GM21786 (cell line): ENCODE results near the gene PLA2G4E.
A peak's percentile ranks its signal among the peaks of the same experiment; 100 is the strongest.

Experiments
- ATAC-seq: cut with Tn5 transposase; IDR thresholded peaks from one replicate; pipeline ENCODE4 v1.9.1; 2021; ENCODE audit not compliant: unreplicated experiment

The PLA2G4E gene

GRCh38 chr15:42053010-42053409 is 32.2 kb upstream of the PLA2G4E start:
- no peak for ATAC-seq

- no peak for ATAC-seq
Measured at GRCh38 chr15:42050484-42051255, 29.8 kb upstream of the PLA2G4E start.

DNA sequence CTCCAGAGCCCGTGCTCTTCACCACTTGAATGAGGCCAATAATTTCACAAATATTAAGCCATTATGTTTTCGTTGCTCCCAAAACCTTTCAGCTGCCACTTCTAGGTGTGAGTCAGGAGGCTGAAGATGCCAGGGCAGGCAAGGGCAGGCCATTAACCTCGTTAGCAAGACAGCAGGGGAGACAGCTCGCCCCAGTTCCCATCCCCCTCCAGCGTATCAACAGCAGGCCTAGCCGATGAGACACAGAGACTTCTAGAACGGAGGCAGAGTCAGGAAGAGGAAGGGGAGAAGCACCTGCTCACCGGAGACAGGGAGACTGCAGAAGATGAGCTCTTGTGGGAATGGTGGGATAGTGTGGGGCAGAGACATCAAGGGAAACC is 28.0 kb upstream of the PLA2G4E start:
- no peak for ATAC-seq

GRCh38 chr15:42048080-42048820 is 27.4 kb upstream of the PLA2G4E start:
- ATAC-seq, result no peak

DNA sequence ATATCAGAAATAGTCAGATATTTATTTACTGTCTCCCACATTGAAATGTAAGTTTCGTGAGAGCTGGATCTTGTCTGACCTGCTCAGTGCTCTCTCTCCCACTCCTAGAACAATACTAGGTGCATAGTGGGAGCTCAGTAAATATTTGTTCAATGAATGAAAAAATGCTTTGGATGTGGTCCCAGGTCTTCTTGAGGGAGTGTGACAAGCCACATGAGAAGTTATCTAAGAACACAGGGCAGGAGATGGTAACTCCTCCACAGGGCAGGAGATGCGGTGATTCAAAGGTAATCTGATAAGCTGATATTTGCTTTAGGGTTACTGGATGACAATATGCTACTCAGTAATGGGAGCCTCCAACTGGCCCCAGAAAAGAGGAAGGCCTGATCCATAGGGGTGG is 25.8 kb upstream of the PLA2G4E start:
- no peak for ATAC-seq

- ATAC-seq, result no peak
Measured at GRCh38 chr15:42045211-42045615, 24.4 kb upstream of the PLA2G4E start.

- no peak for ATAC-seq
Measured at GRCh38 chr15:42042602-42043400, 22.0 kb upstream of the PLA2G4E start.

DNA sequence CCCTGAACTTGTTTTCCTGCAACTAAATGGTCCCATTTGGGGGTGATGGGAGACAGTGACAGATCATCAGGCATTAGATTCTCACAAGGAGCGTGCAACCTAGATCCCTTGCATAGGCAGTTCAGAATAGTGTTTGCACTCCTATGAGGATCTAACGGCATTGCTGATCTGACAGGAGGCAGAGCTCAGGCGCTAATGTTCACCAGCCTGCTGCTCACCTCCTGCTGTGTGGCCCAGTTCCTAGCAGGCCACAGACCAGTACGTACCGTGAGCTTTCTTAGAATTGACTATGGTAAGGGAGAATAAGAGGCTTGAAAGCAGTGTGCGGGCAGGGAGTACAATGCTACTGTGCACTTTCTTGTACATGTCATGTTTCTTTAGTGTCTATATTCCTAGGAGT is 17.6 kb upstream of the PLA2G4E start:
- no peak for ATAC-seq

DNA sequence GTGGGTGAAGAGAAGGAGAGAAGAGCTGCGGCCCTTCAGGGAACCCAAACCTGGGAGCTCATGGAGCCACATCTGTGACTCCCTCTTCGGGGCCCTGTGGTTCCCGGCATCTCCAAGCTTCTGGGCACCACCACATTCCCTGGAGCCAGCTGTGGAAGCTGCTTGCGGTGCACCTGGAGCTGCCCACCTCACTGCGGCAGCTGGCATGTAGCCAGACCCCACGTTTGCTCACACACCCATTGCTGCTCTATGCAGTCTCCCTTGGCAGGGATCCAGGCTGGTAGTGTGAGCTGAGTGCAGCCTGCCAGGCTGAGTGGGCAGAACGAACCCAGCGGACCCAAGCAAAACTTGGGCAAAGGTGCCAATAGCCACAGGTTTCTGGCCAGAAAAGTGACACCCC is 16.8 kb upstream of the PLA2G4E start:
- ATAC-seq, result no peak

GRCh38 chr15:42036966-42037365 is 16.1 kb upstream of the PLA2G4E start:
- ATAC-seq, result no peak

DNA sequence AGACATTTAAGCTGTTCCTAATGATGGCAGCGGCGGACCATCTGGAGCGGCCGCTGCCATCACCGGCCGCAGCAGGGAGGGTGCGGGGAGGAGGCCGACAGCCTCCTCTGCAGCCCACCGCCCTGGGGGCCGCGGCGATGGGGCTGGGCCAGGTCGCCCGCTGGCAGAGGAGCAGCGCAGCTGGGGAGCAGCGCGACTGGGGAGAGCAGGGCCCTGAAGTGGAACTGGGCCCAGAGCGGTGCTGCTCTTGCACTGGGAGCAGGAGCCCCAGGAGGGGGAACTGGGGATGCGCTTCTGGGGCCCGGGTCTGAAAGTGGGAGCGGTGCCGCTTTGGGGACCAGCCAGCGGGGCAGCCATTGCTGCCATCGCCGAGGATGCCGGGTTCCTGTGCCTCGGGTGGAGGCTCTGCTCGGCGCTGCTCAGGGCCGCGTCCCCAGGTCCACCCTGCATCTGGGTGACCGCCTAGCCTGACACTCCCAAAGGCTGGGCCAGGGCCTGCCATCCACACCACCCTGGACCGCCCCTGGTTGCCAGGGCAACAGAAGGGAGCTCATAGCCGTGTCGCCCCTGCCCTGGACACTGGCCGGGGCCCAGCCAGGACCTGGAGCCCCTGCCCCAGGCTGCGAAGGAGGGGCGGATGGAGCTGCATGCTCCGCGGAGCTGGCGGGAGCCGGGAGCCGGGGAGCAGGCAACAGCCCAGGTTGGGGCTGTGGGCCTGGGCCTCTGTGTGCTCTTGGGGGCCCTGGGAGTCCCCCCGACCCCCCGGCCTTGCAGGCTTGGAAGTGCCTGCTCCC is 15.5 kb upstream of the PLA2G4E start:
- ATAC-seq, result no peak

DNA sequence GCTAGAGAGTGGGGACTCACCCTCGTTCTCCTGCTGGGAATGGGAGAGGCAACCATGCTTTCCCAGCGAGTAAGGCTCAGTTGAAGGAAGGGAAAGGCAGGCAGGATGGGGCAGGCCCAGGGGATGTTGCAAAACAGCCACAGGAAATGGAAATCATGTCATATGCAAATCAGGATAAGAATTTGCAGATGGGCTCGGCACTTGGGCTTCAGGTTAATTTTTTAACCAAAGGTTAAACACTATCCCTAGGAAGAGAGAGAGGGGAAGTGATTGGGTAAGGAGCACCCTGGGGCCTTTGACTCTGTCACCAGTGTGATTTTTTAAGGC is 14.6 kb upstream of the PLA2G4E start:
- peak; percentile 72 for ATAC-seq

GRCh38 chr15:42034628-42035434 is 14.0 kb upstream of the PLA2G4E start:
- peak; percentile 17 for ATAC-seq

- ATAC-seq, result peak; percentile 42
Measured at GRCh38 chr15:42033214-42033873, 12.5 kb upstream of the PLA2G4E start.

- ATAC-seq, result no peak
Measured at GRCh38 chr15:42032376-42033213, 11.8 kb upstream of the PLA2G4E start.

- no peak for ATAC-seq
Measured at GRCh38 chr15:42031198-42031915, 10.5 kb upstream of the PLA2G4E start.

- ATAC-seq, result no peak
Measured at GRCh38 chr15:42027521-42027920, 6.7 kb upstream of the PLA2G4E start.

GRCh38 chr15:42024303-42024702 is 3.5 kb upstream of the PLA2G4E start:
- no peak for ATAC-seq
